GM21381 (cell line): Measurements from ENCODE around the gene CELSR1.

ENCODE experiments used
- ATAC-seq: cut with Tn5 transposase; IDR thresholded peaks from one replicate; pipeline ENCODE4 v1.9.1; 2021; ENCODE audit warnings: mild to moderate bottlenecking, moderate library complexity; ENCODE audit not compliant: unreplicated experiment

CELSR1 gene, protein sequence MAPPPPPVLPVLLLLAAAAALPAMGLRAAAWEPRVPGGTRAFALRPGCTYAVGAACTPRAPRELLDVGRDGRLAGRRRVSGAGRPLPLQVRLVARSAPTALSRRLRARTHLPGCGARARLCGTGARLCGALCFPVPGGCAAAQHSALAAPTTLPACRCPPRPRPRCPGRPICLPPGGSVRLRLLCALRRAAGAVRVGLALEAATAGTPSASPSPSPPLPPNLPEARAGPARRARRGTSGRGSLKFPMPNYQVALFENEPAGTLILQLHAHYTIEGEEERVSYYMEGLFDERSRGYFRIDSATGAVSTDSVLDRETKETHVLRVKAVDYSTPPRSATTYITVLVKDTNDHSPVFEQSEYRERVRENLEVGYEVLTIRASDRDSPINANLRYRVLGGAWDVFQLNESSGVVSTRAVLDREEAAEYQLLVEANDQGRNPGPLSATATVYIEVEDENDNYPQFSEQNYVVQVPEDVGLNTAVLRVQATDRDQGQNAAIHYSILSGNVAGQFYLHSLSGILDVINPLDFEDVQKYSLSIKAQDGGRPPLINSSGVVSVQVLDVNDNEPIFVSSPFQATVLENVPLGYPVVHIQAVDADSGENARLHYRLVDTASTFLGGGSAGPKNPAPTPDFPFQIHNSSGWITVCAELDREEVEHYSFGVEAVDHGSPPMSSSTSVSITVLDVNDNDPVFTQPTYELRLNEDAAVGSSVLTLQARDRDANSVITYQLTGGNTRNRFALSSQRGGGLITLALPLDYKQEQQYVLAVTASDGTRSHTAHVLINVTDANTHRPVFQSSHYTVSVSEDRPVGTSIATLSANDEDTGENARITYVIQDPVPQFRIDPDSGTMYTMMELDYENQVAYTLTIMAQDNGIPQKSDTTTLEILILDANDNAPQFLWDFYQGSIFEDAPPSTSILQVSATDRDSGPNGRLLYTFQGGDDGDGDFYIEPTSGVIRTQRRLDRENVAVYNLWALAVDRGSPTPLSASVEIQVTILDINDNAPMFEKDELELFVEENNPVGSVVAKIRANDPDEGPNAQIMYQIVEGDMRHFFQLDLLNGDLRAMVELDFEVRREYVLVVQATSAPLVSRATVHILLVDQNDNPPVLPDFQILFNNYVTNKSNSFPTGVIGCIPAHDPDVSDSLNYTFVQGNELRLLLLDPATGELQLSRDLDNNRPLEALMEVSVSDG (N-terminal part only)

DNA sequence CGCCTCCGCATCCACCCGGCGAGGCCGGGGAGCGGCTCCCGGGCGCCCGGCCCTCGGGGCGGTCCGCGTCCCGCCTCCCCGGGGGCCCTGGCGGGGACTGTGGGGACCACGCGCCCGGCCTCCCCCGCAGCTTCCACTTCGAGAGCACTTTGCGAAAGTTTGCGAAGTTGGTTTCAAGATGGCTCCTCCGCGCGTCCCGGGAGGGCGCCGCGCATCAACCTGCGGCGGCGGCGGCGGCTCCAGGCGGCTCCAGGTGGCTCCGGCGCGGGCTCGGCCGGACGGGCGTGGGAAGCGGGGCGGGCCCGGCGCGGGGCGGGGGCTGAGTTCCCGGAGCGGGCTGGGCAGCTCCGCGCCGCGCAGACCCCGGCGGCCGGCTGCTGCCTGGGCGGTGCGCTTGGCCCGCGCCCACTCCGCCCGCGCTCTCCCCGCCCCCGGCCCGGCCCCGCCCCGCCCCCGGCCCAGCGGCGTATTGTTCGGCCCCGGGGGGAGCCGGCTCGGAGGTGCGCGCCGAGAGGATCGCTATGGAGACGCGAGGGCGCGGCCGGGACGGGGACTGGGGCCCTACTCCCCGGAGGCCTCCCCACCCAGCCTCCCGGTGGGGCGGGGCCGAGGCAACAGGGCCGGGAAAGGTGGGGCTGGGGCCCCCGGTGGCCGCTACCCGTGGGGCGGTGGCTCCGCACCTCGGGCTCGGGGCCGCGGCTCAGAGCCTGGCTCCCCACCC is at the start of gene CELSR1:
TSS of gene CELSR1 (minus strand) at position 396 of the 721 bp plus-strand sequence. CDS start 450 bp downstream, outside the sequence.
- no peak for ATAC-seq

- ATAC-seq: peak; percentile 40
Observed at GRCh38 chr22:46587061-46587460, 49.6 kb upstream of the CELSR1 start.

GRCh38 chr22:46586531-46587011 is 49.2 kb upstream of the CELSR1 start:
- no peak for ATAC-seq

DNA sequence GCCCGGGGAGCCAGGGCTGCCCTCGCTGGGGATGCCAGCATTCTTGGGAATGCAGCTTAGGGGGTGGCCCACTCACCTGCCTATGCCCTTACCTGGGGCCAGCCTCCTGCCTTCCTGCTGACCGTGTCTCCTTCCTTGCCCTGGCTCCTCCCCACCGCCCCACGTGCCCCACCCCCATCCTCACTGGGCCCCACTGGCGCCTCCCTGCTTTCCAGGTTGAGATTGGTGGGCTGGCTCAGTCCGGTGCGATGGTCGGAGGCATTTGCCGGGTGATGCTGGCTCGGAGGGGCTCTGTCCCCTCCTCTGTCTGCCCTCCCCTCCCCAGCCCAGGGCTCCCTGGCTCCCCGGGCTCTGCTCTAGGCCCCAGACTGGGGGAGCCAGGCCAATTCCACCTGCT is 48.7 kb upstream of the CELSR1 start:
- no peak for ATAC-seq

DNA sequence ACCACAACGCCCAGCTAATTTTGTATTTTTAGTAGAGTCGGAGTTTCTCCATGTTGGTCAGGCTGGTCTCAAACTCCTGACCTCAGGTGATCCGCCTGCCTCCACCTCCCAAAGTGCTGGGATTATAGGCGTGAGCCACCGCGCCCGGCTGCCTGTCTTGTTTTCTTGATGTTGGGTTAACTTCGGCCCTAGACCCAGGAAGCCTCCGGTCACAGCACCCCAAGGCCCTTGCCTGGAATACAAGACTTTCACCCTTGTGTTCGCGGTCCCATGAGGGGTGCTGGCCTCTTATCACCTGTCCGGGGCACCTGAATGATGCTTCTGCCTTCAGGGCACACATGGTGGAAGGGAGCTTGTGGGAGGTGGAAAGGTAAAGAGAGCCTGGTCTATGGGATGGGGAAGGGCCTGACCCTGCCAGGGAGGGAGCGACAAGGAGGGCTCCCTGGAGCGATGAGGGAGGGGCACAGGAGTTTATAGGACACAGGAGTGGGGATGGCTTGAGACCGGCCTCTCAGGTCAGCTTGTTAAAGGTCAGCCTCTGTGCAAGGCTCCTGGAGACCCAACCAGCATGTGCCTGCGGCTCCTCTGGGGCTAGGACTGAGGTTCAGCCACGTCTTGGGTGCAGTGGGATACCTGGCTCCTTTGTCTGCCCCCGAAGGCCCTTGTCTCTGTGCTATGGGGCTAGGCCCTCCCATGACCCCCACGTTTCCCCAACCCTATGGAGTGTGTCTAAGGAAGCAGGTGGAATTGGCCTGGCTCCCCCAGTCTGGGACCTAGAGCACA is 48.1 kb upstream of the CELSR1 start:
- ATAC-seq: no peak

GRCh38 chr22:46584081-46584921 is 46.9 kb upstream of the CELSR1 start:
- no peak for ATAC-seq

DNA sequence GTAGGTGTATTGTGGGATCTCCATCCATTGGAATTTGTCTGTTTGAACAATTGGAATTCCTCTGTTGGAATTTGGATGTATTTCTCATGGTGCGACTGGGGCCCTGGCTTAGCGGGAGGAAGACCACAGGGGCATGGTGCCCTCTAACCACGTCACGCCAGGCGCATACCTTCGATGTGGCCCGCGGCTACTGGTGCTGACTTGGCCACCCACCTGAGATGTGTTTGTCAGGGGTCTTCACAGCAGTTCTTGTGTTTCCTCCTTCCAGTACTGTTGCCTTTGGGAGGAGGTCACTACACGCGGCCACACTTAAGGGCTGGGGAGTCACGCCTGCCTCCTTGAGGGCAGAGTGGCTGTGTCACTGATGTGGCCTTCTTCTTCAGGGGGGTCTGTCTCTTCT is 46.2 kb upstream of the CELSR1 start:
- ATAC-seq: no peak

- ATAC-seq: no peak
Observed at GRCh38 chr22:46582281-46582933, 45.0 kb upstream of the CELSR1 start.

GRCh38 chr22:46581538-46582244 is 44.3 kb upstream of the CELSR1 start:
- no peak for ATAC-seq

DNA sequence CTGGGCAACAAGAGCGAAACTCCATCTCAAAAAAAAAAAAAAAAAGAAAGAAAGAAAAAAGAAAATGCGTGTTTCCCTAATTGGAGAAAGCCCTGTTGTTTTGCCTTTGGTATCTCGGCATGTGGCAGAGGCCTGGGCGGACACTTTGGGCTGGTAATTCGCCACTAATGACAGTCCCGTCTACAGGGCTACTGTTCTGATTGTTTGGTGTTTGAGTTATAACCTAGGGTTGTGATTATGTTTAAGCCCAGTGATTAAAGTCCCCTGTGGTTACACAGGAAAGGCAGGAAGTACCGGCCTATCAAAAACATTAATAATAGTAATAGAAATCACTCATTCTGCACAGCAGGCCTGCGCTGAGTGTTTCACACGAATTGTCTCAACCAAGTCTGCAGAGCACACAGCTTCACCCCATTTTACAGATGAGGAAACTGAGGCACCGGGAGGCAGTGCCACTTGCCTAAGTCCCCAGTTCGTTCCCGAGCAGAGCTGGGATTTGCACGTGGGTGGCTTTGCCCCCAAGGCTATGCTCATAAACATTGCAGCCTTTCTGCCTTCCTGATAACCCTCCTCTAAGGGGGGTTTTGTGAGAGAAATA is 43.6 kb upstream of the CELSR1 start:
- ATAC-seq: no peak

- ATAC-seq: no peak
Observed at GRCh38 chr22:46579751-46580449, 42.5 kb upstream of the CELSR1 start.

GRCh38 chr22:46578824-46579561 is 41.6 kb upstream of the CELSR1 start:
- no peak for ATAC-seq

- ATAC-seq: no peak
Observed at GRCh38 chr22:46578251-46578823, 40.9 kb upstream of the CELSR1 start.

DNA sequence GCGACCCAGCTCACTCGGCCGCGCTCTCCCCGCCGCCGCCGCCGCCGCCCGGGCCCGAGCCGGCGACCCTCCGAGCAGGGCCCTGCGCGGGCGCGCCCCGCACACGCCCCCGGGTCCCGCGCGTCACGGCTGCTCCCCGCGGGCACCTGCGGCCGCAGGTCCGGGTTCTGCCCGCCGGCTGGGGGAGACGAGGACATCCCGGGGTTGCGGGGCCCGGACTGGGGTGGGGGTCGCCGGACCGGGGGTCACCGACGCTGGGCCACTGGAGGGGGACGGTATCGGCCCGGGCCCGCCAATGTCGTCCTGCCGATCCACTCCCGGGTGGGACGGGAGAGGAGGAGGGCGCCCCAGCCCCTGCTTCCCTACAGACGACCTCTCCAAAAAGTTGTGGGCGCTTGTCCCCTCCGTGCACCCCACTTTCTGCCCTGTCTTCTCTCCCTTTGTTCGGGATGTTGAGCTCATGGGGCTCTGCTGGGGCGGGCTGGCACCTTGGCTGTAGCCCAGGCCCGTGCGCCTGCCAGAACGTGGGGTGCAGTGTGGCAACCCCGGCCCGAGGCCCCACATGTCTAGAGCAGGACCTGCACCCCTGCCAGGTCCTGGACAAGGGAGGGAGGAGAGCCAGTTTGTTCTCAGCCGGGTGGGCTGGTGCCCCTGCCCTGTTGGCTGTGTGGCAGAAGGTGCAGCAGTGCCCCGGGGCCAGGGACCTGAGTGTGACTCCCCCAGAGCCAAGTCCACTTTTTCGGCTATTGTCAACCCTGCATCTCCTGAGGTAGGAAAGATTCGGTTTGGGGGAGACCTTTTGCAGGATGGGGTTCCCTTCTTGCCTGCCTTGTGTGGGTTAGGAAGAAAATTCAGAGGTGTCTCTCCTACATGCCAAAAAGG is 40.2 kb upstream of the CELSR1 start:
- ATAC-seq: peak; percentile 36
